ENCODE data around the gene SOWAHC. TPM values are rescaled to one million over a fixed set of nuclear protein-coding genes. Genes with fewer than 3 reads are reported as not detected.
"Not testable (repeated sequence)": the region's sequence is repeated elsewhere in the genome, so short reads cannot be mapped to it uniquely, and the experiment has no call there.

SOWAHC gene
- total and polyA plus RNA-seq, 4 donors, result 5.2 to 15.2 (median 9.2) TPM

DNA sequence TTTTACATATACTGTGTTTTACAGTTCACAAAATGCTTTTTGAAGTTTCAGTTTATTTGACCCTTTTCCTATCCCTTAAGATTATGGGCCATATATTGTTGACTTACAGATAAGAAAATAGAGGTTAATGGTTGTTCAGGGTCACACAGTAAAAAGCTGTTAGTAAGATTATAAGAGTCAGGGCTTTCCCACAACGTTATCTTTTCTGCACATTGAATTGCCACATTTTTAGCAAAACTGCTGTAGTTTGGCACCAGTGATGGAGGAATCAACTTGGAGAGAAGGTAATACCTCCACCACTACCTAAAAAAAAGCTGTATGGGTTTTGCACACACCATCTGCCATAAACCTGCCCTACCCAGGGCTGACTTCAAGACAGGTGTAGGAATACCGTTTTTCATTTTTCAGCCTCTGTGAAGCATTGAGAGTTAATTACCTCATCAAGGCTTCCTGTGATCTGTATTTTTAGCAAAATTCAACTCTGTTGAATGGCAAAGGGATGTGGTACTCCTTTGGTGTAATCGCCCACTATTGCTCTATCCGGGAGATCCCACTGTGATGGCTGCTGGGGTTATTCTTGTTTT, 5.0 kb downstream of the SOWAHC start:
- no peak overlapping the region for H3K9ac ChIP-seq (ENCODE audit: insufficient read depth in 1 of 2, low read length in 2 of 2)
- WGBS, 2 donors, result 87 to 91% methylated on average over 4 of the region's 4 CpGs
- H3K27me3 ChIP-seq (ENCODE audit: control insufficient read depth in 3 of 3, insufficient read depth in 3 of 3, low read length in 2 of 3), result no peaks in the 10 kb centered on the region
- H3K27ac ChIP-seq (ENCODE audit: low read depth in 1 of 2, low read length in 1 of 2), result no peak overlapping the region
- no peaks in the 10 kb centered on the region for H3K36me3 ChIP-seq (ENCODE audit: control insufficient read depth in 4 of 4, insufficient read depth in 4 of 4, low read length in 4 of 4)
- no peak for ATAC-seq (ENCODE audit: insufficient read depth, low FRiP score)
- TF ChIP-seq, protein P1, sequence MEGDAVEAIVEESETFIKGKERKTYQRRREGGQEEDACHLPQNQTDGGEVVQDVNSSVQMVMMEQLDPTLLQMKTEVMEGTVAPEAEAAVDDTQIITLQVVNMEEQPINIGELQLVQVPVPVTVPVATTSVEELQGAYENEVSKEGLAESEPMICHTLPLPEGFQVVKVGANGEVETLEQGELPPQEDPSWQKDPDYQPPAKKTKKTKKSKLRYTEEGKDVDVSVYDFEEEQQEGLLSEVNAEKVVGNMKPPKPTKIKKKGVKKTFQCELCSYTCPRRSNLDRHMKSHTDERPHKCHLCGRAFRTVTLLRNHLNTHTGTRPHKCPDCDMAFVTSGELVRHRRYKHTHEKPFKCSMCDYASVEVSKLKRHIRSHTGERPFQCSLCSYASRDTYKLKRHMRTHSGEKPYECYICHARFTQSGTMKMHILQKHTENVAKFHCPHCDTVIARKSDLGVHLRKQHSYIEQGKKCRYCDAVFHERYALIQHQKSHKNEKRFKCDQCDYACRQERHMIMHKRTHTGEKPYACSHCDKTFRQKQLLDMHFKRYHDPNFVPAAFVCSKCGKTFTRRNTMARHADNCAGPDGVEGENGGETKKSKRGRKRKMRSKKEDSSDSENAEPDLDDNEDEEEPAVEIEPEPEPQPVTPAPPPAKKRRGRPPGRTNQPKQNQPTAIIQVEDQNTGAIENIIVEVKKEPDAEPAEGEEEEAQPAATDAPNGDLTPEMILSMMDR (IDR thresholded peaks at IDR 0.05; ENCODE audit: control extremely low read depth, extremely low read depth), result no peak
- H3K9me3 ChIP-seq (ENCODE audit: control insufficient read depth in 4 of 4, insufficient read depth in 3 of 4, low read length in 3 of 4), result no peaks in the 10 kb centered on the region
- no peak for DNase-seq
- H3K4me3 ChIP-seq, result no peak overlapping the region
- H3K4me1 ChIP-seq (ENCODE audit: control insufficient read depth in 5 of 5, insufficient read depth in 5 of 5, low read length in 5 of 5), result peaks cover 0 to 21% (median 6%) of the 10 kb centered on the region in 5 donors

DNA sequence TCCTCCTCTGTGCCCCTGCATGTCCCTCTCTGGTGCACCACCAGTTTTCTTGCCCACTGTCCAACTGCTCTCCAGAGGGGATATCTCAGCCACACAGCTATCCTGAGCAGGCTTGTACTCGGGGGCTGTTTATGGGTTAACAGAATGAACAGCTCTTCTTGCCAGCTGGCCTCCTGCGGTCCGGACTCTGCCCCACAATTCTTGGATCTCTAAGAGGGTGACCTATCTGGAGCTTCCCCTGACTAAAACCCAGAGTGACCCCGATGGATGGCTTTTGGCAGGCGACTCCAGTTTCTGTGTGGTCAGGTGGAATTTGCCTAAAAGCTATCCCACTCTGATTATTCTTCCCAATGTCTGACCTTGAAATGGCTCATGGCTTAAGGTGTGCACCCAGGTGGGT, 9.1 kb downstream of the SOWAHC start:
- 83 to 86% methylated on average over 5 of the region's 5 CpGs for WGBS, 2 donors
- Histone ChIP-seq H3K36me3 (ENCODE audit: control insufficient read depth in 4 of 4, insufficient read depth in 4 of 4, low read length in 4 of 4) (no peaks in the 10 kb centered on the region), H3K4me1 (ENCODE audit: control insufficient read depth in 5 of 5, insufficient read depth in 5 of 5, low read length in 5 of 5) (no peaks in the 10 kb centered on the region), H3K4me3 (no peak overlapping the region), H3K27ac (ENCODE audit: low read depth in 1 of 2, low read length in 1 of 2) (no peak overlapping the region), H3K9ac (ENCODE audit: insufficient read depth in 1 of 2, low read length in 2 of 2) (no peak overlapping the region), H3K9me3 (ENCODE audit: control insufficient read depth in 4 of 4, insufficient read depth in 3 of 4, low read length in 3 of 4) (no peaks in the 10 kb centered on the region), H3K27me3 (ENCODE audit: control insufficient read depth in 3 of 3, insufficient read depth in 3 of 3, low read length in 2 of 3) (no peaks in the 10 kb centered on the region)
- TF ChIP-seq, protein P1 (IDR thresholded peaks at IDR 0.05; ENCODE audit: control extremely low read depth, extremely low read depth), result no peak
- ATAC-seq (ENCODE audit: insufficient read depth, low FRiP score) (no peak), DNase-seq (no peak)

DNA sequence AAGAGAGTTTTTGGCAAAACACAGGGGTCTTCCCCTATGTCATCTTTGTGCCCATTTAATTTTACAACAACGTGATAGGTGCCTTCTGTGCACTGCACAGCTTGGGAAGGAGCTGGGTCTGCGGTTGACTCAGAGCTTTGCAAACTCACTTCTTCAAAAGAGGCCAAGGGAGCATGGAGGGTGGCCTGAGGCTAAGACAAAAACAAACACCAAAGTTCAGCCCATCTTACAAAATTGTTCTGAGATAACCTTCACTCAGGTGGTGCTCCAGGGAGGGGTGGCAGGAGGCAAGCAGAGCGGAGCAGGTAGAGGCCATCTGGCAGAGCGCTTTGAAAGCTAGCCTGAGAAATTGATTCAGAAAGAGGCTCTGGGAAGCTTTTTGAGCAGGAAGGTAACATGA, 9.8 kb downstream of the SOWAHC start:
- TF ChIP-seq, protein P1 (IDR thresholded peaks at IDR 0.05; ENCODE audit: control extremely low read depth, extremely low read depth), result no peak
- DNase-seq (no peak), ATAC-seq (ENCODE audit: insufficient read depth, low FRiP score) (no peak)
- H3K9ac ChIP-seq (ENCODE audit: insufficient read depth in 1 of 2, low read length in 2 of 2), result no peak overlapping the region
- WGBS, 2 donors, result 96 to 97% methylated on average over 4 of the region's 4 CpGs
- no peak overlapping the region for H3K27ac ChIP-seq (ENCODE audit: low read depth in 1 of 2, low read length in 1 of 2)
- no peaks in the 10 kb centered on the region for H3K4me1 ChIP-seq (ENCODE audit: control insufficient read depth in 5 of 5, insufficient read depth in 5 of 5, low read length in 5 of 5)
- no peaks in the 10 kb centered on the region for H3K27me3 ChIP-seq (ENCODE audit: control insufficient read depth in 3 of 3, insufficient read depth in 3 of 3, low read length in 2 of 3)
- H3K9me3 ChIP-seq (ENCODE audit: control insufficient read depth in 4 of 4, insufficient read depth in 3 of 4, low read length in 3 of 4), result no peaks in the 10 kb centered on the region
- no peak overlapping the region for H3K4me3 ChIP-seq
- H3K36me3 ChIP-seq (ENCODE audit: control insufficient read depth in 4 of 4, insufficient read depth in 4 of 4, low read length in 4 of 4), result no peaks in the 10 kb centered on the region

DNA sequence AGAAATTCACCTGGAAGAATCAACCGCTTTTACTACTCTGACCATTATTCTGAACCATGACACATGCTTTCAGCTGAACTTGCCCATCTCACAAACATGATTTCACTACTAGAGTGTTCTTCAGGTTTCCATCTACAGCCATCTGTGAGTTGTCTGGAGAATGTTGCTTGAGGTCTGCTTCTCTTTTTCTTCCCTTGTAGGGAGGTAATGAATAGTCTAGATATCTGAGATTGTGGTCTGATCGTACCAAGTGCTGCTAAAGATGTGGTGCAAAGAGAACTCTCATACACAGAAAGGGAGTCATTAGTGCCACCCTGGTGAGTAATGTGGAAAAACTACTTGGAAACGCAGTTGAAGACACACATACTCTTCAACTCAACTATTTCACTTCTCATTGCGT, 10.2 kb downstream of the SOWAHC start:
- H3K36me3 ChIP-seq (ENCODE audit: control insufficient read depth in 4 of 4, insufficient read depth in 4 of 4, low read length in 4 of 4), result no peaks in the 10 kb centered on the region
- TF ChIP-seq, protein P1 (IDR thresholded peaks at IDR 0.05; ENCODE audit: control extremely low read depth, extremely low read depth), result no peak
- 81 to 94% methylated on average over 4 of the region's 4 CpGs for WGBS, 2 donors

DNA sequence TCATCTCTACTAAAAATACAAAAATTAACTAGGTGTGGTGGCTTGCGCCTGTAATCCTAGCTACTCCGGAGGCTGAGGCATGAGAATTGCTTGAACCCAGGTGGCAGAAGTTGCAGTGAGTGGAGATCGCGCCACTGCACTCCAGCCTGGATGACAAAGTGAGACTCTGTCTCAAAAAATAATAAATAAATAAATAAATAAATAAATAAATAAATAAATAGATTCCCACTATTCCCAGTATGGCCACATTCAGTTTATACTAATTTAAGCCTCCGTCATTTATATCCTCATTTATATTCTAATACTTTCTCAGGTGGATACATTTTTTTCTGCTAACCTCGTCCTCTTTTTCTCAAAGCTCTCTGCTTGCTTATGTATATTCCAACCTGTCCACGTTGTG, 14.2 kb downstream of the SOWAHC start:
- 77 to 82% methylated on average over 7 of the region's 7 CpGs for WGBS, 2 donors
- not testable (repeated sequence) for H3K4me1 ChIP-seq (ENCODE audit: control insufficient read depth in 5 of 5, insufficient read depth in 5 of 5, low read length in 5 of 5); H3K9me3 ChIP-seq (ENCODE audit: control insufficient read depth in 4 of 4, insufficient read depth in 3 of 4, low read length in 3 of 4); ATAC-seq (ENCODE audit: insufficient read depth, low FRiP score); H3K27me3 ChIP-seq (ENCODE audit: control insufficient read depth in 3 of 3, insufficient read depth in 3 of 3, low read length in 2 of 3); H3K36me3 ChIP-seq (ENCODE audit: control insufficient read depth in 4 of 4, insufficient read depth in 4 of 4, low read length in 4 of 4); H3K4me3 ChIP-seq; H3K27ac ChIP-seq (ENCODE audit: low read depth in 1 of 2, low read length in 1 of 2); H3K9ac ChIP-seq (ENCODE audit: insufficient read depth in 1 of 2, low read length in 2 of 2); DNase-seq

More for the DNA sequence above, 10.2 kb downstream of the SOWAHC start:
- ATAC-seq (ENCODE audit: insufficient read depth, low FRiP score), result no peak
- Histone ChIP-seq H3K9ac (ENCODE audit: insufficient read depth in 1 of 2, low read length in 2 of 2) (no peak overlapping the region), H3K27ac (ENCODE audit: low read depth in 1 of 2, low read length in 1 of 2) (no peak overlapping the region), H3K9me3 (ENCODE audit: control insufficient read depth in 4 of 4, insufficient read depth in 3 of 4, low read length in 3 of 4) (no peaks in the 10 kb centered on the region), H3K4me1 (ENCODE audit: control insufficient read depth in 5 of 5, insufficient read depth in 5 of 5, low read length in 5 of 5) (no peaks in the 10 kb centered on the region), H3K4me3 (no peak overlapping the region), H3K27me3 (ENCODE audit: control insufficient read depth in 3 of 3, insufficient read depth in 3 of 3, low read length in 2 of 3) (no peaks in the 10 kb centered on the region)
- no peak for DNase-seq
